GM19240 (cell line): ENCODE data around the gene FOXO6.

Experiments used
- DNase-seq: peaks from one replicate; pipeline ENCODE4 v3.0.0; 2011; ENCODE audit warnings: low spot score; ENCODE audit not compliant: insufficient read length

Gene FOXO6

GRCh38 chr1:41423511-41424191 is 62.4 kb downstream of the FOXO6 start:
- no peak for DNase-seq

DNA sequence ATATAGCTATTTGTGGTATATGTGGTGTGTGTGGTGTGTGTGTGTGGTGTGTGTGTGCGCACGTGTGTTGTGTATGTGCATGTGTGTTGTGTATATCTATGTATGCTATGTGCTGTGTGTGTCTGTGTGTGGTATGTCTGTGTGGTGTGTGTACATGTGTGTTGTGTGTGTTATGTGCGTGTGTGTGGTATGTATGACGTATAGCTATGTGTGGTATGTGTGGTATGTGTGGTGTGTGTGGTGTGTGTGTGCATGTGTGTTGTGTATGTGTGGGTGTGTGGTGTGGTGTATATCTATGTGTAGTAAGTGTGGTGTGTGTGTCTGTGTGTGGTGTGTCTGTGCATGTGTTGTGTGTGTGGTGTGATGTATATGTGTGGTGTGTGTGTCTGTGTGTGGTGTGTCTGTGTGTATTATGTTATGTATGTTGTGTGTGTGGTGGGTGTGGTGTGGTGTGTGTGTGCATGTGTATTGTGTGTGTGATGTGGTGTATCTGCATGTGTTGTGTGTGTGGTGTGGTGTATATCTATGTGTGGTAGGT is 63.4 kb downstream of the FOXO6 start:
- DNase-seq: no peak

DNA sequence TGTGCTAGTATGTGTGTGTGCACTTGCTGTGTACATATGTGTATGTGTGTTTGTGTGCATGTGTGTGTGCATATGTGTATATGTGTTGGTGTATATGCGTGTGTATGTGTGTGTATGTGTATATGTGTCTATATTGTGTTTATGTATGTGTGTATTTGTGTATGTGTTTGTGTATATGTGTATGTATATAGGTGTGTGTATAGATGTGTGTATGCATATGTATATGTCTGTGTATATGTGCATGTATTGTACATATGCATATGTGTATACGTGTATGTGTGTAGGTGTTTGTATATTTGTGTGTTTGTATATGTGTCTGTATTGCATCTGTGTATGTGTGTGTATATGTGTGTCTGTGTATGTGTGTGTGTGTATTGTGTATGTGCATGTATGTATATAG is 64.1 kb downstream of the FOXO6 start:
- no peak for DNase-seq

DNA sequence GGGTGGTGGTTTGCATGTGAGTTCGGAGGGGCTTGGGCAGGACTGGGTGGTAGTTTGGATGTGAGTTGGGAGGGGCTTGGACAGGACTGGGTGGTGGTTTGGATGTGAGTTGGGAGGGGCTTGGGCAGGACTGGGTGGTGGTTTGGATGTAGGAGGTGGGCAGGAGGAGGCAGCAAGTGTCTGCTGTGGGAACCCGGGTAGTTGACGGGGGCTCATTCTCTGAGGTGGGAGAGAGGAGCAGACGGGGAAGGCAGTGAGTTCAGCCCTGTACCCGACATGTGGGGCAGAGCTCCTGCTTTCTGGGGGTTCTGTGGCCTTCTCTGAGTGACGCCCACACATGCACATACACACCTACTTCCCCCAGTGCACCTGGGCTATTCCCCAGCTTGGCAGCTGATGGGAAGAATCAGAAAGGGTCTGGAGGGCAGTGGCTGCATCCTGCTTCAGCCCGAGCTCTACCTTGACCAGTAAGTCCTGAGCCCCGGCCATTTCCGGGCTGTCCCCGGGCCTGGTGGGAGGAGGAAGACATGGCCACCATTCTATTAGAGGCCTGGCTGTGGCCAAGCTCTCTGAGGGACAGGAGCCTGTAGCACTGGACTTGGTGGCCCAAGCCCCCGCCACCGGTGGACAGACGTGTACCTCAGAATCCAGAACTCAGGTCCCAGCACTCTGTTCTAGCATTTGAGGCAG is 65.1 kb downstream of the FOXO6 start:
- DNase-seq: no peak

DNA sequence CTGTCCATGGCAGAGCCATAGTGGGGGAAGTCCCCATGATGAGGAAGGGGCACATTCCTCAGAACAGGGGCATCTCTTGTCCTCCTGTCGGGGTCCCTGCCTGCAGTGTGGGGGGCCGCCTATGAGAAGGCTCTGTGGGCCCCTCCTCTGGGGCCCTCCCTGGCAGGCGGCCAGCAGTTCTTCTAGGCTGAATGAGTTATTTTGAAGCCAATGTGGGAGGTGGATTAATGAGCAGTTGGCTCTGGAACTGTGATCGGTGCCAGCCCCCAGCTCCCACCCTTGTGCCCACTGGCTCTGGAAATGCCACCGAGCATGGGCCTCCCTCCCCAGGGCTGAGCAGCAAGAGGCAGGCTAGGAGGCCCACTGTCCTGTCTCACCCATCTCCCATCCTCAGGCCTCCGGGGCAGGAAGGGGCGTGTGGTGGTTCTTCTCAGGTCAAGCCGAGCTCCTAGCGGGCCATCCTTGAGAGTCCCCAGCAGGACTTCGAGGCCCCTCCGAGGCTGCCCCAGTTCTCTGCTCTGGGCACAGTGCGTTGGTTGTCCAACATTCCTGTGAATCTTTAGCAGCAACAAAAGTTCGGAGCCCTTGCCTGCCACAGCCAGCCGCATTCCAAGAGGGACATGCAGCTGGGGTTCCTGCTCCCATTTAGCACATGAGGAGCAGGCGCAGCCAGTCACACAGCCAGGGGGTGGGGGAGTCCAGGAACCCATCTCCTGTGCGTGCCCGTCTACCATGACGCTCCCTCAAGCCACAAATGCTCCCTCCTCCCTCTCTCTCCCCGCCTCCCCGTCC is 66.1 kb downstream of the FOXO6 start:
- DNase-seq: no peak

GRCh38 chr1:41427916-41428737 is 66.9 kb downstream of the FOXO6 start:
- no peak for DNase-seq

GRCh38 chr1:41428738-41429640 is 67.8 kb downstream of the FOXO6 start:
- no peak for DNase-seq

GRCh38 chr1:41429641-41430035 is 68.4 kb downstream of the FOXO6 start:
- DNase-seq: no peak

GRCh38 chr1:41430069-41430468 is 68.8 kb downstream of the FOXO6 start:
- DNase-seq: no peak

GRCh38 chr1:41430582-41430981 is 69.3 kb downstream of the FOXO6 start:
- no peak for DNase-seq

GRCh38 chr1:41431490-41432350 is 70.5 kb downstream of the FOXO6 start:
- DNase-seq: no peak
